HG02938 (cell line): ENCODE measurements around the gene SCUBE1.

Experiments used
- ATAC-seq: cut with Tn5 transposase; IDR thresholded peaks from one replicate; pipeline ENCODE4 v1.9.1; 2021; ENCODE audit warnings: mild to moderate bottlenecking, moderate library complexity; ENCODE audit not compliant: unreplicated experiment

The SCUBE1 gene

DNA sequence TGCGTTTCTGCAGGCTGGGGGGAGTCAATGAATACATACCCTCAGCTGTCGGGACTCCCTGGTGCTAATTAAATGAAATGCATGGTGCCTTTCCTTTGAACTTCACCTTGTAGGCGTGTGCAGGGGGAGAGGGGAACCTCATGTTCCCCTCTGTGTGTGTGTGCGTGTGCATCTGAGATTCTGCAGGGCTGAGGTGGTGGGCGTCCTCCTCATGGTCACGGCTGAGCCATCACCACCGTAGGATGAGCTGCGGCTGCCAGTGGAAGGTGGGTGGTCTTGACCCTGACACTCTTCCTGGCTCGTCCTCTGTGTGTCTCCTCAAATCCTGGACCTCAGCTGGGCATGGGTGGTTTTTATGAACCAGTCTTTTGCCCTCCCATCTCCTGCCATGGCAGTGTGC lies 103.2 kb downstream of the SCUBE1 start:
- ATAC-seq, result no peak

DNA sequence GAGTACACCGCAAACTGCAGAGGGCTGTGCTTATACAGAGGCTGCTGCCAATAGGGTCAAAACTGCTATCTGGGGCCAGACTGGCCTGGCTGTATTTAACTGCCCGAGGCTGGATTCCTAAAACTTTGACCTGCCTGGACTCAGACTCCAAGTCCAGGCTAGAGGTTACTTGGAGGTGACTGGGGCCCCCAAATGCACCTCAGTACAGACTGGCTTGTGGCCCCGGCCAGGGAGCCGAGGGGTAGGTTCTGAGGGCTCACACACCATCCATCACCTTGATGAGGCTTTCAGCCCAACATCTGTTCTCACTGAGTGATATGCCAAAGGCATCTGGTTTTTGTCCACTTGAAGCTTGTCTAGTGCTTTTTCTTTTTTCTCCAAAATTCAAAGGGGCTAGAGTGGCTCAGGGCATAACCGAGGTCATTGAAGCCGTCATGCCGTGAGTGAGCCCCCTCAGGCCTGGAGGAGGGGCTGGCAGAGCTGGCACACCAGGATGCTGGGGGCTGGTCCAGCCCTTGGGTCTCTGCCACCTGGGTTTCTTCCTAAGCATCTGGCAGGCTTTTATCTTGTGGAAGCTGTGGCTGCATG lies 103.9 kb downstream of the SCUBE1 start:
- no peak for ATAC-seq

DNA sequence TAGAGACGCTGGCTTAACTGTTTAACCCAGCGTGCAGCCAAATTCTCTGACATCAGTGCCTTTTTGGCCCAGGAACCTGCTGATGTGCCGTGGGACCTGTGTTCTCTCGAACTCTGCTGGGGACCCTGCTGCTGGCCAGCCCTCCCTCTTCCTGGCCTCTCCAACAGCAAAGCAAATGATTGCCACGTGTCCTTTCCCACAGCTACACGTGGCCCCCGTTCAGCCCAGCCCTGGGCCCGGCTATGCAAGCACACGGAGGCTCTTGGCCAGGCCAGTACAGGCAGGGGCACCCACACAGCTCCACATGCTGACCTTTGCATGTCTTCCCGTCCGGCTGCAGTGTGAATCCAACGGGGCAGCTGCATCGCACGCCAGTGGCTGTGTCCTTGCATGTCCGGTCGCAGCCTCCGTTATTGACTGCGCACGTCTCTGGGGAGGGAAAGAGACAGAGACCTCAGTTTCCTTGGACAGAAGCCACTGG lies 104.6 kb downstream of the SCUBE1 start:
- no peak for ATAC-seq

DNA sequence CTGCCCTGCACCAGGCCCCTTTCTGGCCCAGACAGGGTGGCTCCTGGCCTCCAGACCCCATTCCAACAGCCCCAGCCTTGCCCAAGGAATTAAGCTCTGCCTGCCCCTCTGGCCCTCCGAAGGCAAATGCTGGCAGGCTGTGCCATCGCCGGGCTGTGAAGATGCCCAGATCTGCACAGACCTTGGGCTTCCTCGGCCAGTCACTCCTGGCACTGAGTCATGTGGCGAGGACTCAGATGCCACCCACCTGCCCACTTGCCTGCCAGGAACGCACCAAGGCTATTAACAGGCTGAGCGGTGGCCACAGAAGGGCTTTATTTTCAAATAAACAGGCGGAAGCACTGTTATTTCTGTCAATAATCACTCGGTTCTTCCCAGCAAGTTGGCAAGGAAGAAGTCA lies 105.9 kb downstream of the SCUBE1 start:
- ATAC-seq, result no peak

DNA sequence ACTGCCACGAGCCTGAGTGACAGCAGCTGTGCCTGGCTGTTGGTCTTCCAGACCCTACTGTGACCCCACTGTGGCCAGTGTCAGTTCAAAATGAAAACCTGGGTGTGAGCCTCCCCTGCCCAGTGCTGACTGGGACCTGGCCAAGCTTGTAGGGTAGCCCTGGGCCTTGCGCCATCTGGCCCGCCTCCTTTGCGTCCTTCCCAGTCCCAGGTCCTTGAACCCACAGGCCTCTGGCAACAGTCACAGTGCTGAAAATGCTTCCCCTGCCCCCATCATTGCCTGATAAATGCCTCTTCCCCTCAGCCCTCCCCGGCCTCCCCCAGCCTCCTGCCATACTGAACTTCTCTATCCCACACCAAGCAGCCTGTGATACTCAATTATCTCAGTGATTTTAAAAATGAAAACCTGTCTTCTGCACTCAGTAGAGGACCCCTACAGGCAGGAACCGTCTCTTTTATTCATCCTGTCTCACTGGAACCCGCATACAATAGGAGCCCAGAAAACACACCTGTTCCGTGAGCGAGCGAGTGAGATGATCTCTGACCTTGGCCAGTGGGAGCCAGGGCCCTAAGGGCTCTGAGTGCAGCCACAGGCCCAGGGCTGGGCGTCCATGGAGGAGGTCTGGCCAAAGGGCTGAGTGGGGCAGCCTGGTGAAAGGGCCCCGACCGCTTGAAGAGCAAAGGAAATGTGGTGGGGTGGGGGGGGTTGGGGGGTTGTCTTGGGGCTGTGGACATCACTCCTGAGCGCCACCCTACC lies 106.6 kb downstream of the SCUBE1 start:
- ATAC-seq, result no peak

DNA sequence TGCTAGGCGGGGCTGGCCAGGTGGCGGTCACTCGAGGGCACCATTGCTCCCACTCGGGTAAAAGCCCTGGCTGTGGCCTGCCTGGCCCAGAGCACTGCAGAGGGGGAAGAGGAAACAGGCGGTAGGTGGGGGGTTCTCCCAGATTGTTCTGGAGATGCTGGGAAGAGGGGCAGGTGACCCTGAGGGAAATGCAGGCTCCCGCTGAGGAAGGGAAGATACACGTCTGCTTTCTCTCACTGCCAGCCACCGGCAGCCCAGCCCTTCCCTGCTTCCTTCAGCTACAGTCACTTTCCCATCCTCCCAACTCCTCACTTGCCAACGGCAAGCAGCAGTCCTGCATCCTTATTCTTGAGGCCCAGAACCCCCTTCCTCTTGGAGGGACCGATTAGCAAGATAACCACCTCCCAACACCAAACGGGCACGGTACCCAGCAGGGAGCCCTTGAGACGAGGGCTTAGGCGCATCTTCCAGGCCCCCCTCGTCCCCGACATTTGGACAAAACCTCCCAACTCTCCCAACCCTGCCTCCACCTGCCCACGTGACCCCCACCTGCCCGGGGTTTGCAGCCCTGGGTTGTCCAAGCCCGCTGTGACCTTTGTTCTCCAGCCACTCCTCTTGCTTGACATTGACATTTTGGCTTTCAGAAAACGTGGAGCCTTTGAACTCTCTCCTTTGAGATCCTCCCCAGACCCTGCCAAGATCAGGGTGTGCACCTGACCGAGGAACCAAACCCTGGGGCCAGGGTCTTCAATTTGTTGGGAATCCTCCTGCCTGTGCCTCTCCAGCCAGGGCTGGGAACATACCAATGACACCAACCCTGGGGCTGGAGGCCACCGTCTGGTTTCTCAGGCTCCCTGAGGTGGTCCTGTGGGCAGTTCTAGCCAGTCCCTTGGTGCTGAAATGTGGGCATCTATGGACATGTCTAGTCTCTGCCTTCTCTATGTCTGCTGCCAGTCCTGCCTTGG lies 107.4 kb downstream of the SCUBE1 start:
- no peak for ATAC-seq

DNA sequence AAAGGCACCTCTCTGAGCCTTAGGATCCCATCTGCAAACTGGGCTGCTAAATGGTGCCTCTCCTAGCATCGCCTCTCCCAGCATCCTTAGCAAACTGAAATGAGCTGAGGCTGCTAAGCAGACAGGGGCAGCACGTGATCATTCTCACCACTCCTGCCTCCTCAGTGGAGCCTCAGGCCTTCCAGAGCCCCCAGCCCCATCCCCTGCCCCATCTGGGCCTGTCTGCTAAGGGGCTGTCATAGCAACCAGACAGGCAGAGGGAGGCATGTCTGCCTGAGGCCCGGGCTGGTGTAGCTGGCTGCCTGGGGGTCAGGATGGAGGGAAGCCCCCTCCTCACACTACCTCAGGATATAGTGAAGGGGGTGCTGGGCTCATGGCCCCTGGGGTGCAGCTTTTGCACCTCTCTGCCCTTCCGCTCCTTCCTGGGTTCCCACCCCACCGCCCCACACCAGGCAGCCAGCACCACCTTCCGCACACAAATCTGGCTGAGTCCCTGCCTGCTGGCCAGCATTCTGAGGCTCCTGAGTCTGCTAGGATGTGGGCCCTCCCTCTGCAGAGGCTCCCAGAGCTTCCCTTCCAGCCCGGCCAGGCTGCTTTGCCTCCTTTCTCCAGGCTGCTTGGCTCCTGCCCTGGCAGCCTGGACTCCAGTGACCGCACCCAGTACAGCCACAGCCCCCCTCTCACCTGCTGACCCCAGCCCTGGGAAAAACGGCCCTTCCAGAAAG lies 108.7 kb downstream of the SCUBE1 start:
- ATAC-seq, result no peak

DNA sequence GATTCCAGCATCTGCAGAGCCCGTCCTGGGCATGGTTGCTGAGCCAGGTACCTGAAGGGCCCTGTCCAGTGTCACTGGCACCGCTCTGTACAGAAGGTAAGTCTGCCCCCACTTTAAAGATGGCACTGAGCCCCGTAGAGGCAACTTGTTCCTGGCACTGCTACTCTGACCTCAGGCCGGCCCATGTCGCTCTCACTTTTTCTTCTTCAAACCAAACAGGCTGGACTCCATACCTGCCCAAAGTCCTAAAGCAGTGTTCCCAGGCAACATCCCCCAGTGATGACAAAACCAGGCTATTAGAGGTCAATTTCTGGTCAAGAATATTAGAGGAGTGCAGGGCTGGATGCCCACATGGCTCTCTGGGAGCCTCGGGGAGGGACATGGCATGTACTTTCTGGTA lies 109.6 kb downstream of the SCUBE1 start:
- ATAC-seq, result no peak

DNA sequence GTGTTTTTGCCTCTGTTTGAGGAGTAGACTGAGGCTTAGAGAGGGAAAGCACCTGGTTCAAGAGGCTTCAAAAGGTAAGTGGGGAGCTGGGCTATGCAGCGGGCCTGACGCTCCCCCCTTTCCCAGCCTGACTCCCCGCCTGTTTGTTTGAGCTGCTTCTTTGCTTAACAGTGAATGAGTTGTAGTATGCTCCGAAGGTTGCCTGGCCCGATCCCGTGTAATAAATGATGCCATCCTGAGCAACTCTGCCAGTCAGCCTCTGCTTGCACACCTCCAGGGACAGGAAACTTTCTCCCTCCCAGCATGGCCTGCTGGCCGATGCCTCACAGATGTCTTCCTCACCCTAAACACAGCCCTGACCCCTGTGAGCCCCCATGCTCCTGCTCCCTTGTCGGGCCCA lies 110.7 kb downstream of the SCUBE1 start:
- ATAC-seq, result no peak

DNA sequence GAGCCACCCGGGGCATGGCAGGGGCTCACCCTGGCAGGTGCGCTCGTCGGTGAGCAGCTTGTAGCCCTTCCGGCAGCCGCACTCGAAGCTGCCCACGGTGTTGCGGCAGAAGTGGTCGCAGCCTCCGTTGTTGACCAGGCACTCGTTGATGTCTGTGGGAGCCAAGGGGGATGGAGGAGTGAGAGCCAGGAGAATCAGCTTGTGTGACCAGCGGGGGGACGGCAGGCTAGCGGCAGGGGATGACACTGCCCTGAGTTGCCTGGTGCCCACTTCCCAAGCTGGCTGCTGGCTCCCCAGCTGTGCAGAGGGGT lies 111.5 kb downstream of the SCUBE1 start:
- ATAC-seq, result no peak

DNA sequence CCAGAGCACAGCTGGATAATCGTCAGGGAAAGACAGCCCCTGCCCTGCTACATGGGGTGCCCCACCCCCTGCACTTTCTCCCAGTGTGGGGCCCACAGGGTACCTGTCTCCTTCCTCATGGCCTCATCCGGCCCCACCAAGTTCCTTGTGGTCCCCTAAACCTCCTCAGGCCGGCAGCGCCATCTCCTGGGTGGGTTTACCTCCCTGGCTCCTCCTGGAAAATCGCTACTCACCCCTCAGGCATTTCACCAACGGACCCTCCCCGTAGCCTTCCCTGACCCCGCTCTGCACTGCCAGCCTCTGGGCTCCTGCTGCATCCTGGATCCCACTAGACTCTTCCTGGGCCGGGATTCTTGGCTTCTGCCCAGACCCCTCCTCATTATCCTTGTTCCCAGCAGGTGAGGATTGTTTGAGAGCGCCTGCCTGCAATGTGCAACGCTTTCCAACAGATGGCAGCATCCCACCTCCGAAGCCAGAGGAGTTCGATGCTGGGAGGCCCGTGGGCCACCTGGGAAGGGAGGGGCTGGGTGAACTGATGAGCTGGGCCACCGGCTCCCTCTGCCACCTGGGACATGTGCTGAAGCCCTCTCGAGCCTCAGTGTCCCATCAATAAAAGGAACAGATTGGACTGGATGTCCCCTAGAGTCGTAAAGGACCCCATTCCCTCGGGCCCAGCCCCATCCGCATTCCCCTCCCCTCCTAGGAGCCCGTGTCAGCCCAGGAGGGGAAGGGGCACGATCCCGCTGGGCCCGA lies 112.0 kb downstream of the SCUBE1 start:
- no peak for ATAC-seq

DNA sequence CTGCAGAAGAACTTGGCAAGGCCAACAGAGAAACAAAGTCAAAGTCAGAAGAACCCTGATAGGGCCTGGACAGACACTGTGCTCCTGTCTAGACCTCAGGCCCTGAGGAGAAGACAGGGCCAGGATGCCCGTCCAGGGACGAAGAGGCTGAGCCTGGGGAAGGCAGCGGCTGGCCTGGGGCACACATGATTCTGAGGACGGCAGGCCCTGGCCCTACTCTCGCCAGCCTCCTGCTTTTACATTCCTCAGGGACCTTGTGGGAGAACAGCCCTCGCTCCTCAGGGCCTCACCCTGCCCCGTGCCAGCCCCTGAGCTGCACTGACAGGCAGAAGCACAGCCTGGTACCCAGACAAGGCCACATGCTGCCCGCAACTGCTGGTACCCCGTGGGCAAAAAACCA lies 112.6 kb downstream of the SCUBE1 start:
- ATAC-seq, result no peak

DNA sequence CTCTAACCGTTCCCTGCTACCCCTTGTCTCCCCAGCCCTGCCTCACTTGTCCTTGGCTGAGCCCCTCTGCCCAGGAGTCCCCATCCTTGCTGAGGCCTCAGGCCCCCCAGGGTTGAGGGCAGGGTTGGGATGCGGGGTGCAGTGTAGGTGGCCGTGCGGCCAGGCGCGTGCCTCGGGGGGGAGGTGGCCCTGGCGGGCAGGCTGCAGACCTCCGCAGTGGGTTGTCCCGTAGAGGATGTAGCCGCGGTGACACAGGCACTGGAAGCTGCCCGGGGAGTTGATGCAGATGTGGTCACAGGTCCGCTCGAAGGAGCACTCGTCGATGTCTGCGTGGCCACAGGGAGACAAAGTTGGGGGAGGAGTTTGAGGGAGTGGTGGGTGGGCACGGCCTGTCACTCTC lies 114.3 kb downstream of the SCUBE1 start:
- ATAC-seq, result no peak

DNA sequence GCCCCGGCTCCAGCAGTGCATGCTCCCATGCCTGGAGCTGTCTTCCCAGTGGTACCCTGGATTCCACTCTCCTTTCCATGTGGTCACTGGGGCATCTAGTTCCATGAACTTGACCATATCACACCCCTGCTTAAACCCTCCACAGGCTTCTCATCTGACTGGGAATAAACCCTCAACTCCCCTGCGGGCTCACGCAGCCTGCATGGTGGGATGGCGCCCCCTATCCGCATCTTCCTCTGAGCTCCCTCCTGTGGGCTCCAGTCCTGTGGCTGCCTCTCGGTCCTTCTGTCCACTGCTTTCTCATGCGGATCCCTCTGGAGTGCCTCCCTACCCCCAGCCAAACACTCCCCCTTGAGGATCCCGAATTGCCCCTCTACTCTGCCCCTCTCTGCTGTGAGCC lies 114.8 kb downstream of the SCUBE1 start:
- ATAC-seq, result no peak

DNA sequence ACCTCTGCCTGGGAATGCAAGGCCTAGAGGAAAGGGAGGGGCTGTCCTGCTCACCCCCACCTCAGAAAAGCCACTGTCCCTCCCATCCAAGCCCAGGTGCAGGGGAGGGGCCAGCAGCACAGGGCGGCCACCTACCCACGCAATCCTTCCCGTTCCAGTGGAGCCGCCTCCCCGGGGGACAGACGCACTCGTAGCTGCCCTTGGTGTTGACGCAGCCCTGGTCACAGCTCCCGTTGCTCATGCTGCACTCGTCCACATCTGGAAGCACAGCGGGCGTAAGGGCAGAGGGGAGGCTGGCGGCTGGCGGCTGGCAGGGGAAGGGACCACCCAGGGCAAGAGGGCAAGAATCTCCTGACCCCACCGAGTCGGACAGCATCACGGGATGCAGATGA lies 115.9 kb downstream of the SCUBE1 start:
- ATAC-seq, result no peak

DNA sequence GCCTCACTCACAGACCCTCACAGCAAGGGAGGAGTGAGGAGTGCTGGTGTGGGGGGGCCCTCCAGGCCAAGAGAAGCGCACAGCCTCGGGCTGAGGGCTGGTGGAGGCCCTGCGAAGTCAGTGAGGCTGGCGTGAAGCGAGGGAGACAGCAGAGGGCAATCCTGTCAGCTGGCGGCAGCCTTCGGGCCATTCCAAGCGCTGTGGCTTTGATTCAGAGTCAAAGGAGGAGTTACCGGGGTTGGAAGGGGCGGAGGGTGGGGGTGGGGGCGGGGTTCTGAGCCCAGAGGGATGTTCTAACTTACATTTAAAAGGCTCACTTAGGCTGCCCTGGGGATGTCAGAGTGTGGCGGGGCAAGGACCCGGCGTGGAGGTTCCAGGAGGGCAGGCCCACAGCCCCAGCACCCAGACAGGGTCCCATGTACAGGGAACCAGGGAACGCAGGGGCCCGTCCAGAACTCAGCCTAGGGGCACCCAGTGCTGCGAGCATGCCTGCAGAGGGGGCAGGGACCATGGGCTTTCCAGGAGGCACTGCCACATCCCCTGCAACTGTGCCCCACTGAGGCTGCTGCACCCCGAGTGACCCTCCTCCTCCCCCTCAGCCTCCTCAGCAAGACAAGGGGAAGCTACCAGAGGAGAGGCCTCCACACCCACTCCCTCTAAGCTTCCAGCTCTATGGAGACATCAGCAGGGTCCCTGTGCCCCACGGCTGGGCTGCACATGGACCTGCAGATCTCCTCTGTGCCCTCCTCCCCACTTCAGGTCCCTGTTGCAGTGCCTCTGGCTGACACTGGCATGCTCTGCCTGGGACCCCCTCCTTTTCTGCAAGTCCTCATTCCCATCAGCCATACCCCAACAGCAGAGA lies 116.6 kb downstream of the SCUBE1 start:
- no peak for ATAC-seq

DNA sequence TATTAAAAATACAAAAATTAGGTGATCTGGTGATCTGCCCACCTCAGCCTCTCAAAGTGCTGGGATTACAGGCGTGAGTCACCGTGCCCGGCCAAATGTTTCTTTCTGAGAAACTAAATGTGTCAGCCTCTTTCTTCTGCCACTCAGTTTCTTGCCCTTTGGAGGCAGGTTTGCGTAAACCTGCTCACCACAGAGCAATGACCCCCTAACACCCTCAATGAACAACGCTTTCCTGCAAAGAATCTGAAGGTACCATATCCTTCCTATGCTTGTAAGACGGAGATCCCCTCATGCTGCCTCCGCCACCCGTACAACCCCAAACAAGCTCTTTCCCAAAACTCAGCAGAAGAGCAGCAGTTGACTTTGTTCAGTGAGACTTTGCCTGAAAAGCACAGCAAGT lies 117.6 kb downstream of the SCUBE1 start:
- no peak for ATAC-seq

DNA sequence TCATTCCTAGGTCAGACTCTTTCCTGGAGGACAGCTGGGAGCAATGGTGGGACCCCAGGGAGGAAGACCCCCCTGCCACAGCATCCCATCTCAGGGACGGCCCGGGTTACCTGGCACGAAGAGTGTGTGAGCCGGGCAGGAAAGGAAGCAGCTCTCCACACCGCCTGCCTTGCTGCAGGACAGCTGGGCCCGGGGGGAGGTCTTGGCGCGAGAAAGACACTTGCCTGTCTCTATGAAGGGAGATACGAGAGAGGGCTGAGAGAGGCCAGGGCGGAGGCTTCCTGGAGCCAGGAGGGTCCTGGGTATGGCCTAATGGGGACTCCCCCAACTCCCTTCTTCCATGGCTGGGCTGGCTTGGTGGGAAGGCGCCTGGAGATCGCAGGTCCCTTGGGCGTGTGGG lies 120.2 kb downstream of the SCUBE1 start:
- ATAC-seq, result no peak

DNA sequence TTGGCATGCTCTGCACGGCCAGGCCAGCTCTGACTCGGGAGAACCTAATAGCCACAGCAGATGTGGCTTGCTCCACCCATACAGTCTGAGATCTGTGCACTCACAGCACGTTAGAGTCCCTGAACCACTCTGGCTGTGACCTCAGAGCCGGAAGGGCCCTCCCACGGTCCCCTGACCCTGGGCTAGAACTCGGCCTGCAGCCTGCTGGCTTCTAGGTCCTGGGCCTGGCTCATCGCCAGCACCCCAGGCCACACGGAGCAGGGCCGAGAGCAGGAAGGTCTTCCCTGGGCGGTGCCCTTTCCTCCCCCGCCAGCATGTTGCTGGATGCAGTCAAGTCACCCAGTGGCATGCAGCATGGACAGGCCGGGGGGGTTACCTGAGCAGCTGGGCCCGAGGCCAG lies 120.9 kb downstream of the SCUBE1 start:
- no peak for ATAC-seq
